NCI-H82 treated with DMSO at 0.1 percent for 48 hours (cell line): ENCODE results near the gene SLC6A17.

Source experiments
- DNase-seq: peaks from one replicate; lab custom pipeline; 2025; ENCODE audit not compliant: unreplicated experiment; lab: John Stamatoyannopoulos, UW

SLC6A17 gene

GRCh38 chr1:110218137-110218536, 67.8 kb downstream of the SLC6A17 start:
- no peak for DNase-seq

DNA sequence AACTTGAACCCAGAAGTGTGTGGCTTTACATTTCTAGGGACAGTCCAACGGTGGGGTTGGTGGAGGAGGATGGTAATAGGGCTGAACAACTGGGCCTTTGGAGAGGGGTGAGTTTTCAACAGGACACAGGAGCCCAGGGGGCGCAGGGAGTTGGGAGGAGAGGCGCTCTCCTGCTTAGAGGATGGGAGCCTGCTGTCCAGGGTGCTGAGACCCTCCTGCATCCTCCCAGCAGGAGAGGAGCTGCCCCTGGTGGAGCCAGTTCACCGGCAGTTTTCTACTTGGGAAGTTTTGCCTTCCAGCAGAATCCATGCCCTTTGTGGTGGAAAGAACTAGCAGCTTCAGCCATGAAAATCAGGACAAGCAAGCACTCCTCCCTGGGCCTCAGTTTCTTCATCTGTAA, 68.4 kb downstream of the SLC6A17 start:
- no peak for DNase-seq

DNA sequence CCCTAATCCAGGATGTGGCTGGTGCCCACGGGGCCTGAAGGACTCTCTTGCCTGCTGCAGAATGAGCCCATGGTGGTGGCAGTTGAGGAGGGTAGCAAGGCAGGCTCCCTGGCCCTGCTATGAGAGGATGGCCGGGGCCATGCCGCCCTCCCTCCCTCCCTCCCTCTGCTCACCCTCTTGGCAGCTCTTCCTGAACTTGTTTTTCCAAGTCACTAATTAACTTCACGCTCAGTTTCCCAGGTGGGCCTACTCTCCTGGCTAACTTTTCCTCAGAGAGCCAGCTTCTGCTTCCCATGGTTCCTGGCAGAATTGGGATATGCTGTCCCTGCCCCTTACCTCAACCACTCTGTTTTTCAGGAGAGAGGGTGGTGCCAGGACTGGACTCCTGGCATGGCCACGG, 70.0 kb downstream of the SLC6A17 start:
- DNase-seq: no peak

GRCh38 chr1:110221119-110221518, 70.8 kb downstream of the SLC6A17 start:
- no peak for DNase-seq

- no peak for DNase-seq
Measured at GRCh38 chr1:110223127-110223526, 72.8 kb downstream of the SLC6A17 start.

DNA sequence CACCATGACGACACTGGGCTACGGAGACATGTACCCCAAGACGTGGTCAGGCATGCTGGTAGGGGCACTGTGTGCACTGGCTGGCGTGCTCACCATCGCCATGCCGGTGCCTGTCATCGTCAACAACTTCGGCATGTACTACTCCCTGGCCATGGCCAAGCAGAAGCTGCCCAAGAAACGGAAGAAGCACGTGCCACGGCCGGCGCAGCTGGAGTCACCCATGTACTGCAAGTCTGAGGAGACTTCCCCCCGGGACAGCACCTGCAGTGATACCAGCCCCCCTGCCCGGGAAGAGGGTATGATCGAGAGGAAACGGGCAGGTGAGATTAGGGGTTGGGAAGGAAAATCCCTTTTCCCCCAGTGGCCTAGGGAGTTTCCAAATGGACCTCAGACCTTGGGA, 73.3 kb downstream of the SLC6A17 start:
- no peak for DNase-seq

DNA sequence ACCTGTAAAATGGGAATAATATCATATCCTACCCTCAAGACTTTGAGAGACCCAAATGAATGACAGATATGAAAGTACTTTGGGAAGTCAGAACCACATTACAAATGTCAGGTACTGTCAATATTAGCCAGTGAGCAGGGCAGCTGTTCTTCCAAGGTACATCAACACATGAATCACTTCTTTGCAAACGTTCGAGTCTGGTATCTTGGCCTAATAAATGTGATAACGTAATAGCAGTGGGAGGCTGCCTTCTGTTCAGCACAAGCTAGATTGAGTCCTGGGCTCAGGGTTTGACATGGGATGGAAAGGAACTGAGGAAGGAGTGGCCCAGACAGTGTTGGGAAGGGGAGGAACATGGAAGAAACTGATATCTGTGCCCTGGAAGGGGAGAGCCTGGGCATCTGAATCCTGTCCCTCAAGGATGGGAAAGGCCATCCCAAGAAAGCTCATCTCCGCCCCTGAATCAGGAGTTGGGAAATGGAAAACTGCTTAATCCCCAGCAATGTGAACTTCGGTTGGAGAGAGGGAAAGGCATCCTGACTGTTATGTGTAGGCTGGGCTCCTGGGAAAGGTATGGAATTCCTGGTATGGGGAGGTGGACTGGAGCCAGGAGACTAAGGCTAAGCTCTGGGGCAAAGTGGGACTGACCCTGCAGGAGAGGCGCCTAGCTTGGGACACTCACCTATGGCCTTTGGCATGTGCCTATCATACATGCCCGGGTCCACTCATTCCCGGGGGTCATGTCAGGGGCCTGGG, 74.1 kb downstream of the SLC6A17 start:
- DNase-seq: no peak

GRCh38 chr1:110225212-110225611, 74.9 kb downstream of the SLC6A17 start:
- no peak for DNase-seq

- DNase-seq: no peak
Measured at GRCh38 chr1:110225756-110226404, 75.6 kb downstream of the SLC6A17 start.

DNA sequence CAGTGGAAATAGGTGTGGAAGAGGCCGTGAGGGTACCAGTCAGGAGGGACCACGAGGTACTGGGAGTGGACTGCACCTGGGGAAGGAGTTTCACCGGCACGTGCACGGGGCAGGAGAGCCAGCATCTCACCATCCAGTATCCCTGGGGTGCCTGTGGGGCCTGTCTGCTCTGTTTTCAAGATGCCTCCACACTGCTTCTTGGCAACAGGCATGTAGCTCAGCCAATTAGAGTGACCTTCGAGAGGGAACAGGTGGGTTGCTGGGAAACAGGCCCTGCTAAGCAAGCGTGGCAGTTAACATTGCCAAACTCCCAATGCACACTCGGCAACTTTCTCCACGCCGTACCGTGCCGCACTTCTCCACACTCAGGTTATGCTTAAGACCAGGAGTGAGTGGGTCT, 77.5 kb downstream of the SLC6A17 start:
- no peak for DNase-seq

DNA sequence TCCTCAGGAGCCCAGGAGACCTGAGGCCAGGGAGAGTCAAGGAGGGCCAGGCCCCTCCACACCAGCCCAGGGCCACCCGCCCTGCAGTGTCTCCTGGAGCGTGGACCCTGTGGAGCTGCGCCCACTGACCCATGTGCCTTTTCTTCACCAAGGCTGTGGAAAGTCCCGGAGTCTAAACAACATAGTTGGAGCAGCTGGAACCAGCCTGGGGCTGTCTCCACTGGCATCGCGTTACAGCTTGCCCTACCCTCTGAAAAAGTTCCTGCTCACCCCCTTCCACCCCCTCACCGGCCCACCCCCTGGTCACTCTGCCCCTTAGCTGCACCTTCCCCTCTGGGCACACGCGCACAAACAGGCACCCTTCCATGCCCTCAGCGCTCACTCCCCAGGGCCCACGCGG, 78.1 kb downstream of the SLC6A17 start:
- no peak for DNase-seq

DNA sequence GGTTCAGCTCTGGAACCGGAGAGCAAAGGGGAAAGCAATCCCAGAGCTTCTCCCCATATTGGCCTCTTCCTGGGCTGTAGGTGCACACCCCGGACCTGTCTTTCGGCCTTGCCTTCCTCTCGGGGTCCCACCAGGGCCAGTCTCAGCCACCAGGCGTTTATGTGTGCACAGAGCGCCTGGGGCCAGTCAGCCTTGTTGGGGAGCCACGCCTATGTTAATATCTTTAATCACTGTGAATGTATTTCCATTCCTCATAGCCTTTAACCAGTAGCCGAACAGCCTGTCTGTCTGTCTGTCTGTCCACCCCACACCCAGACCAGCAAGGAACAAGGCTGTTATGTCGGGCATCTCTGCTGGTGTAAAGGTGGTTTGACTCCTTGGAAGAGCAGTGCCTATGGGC, 78.6 kb downstream of the SLC6A17 start:
- no peak for DNase-seq

DNA sequence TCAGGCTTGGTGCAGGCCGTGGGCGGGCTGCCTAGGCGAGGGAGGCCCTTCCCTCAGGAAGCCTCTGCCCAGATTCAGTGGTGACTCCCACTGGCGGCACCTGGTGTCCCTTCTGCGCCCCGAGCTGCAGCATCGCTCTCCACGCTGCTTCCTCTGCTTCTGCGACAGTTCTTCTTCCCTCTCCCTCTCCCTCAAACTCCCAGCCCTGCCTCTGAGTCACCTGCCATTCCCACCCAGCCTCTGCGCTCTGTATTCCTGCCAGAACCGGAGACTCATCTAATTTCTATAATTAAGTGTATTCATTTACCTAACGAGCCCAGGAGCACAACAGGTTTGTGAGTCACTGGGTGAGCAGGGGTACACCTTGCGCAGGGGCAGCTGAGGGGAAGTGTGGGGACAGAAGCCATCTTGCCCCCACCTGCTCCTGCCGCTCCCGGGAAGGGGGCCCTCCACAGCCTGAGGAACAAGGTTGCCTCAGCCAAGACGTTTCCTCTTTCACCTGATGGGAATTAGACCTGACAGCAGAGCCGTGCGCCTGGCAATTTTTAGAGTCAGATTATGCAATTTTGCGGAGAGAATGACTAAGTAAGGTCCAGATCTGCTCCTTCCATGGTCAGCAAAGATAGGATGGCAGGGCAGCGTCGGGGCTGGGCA, 79.2 kb downstream of the SLC6A17 start:
- no peak for DNase-seq

- DNase-seq: no peak
Measured at GRCh38 chr1:110230381-110231199, 80.3 kb downstream of the SLC6A17 start.

- DNase-seq: no peak
Measured at GRCh38 chr1:110233861-110234260, 83.6 kb downstream of the SLC6A17 start.

- no peak for DNase-seq
Measured at GRCh38 chr1:110234691-110235090, 84.4 kb downstream of the SLC6A17 start.

DNA sequence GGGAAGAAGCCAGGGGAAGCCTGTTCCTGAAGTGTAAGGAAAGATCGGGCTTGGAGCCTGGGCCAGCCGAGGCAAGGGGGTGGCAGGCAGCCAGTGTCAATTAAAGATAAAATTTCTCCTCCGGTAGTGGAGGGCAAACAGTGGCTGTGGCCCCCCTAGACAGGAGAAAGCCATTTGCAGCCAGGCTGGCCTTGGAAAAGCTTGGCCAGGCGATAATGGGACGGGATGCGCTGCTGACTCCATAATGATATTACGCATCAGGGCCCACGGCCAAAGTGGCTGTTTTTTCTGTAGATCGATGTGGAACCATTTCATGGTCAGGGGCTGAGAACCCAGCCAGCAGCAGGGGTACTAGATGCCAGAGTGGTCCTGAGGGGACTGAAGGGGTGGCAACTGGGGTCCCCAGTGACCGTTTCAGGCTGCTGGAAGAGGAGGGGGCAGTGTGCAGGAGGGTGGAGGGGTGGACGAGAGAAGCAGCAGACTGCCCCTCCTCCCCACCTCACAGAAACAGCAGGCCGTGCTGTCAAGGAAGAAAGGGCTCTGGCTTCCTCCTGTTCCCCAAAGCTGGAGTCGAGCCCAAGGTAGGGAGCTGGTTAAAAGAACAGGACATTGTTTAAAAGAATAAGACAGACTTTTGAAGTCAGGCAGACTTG, 85.0 kb downstream of the SLC6A17 start:
- DNase-seq: no peak

GRCh38 chr1:110235834-110236682, 85.8 kb downstream of the SLC6A17 start:
- no peak for DNase-seq

DNA sequence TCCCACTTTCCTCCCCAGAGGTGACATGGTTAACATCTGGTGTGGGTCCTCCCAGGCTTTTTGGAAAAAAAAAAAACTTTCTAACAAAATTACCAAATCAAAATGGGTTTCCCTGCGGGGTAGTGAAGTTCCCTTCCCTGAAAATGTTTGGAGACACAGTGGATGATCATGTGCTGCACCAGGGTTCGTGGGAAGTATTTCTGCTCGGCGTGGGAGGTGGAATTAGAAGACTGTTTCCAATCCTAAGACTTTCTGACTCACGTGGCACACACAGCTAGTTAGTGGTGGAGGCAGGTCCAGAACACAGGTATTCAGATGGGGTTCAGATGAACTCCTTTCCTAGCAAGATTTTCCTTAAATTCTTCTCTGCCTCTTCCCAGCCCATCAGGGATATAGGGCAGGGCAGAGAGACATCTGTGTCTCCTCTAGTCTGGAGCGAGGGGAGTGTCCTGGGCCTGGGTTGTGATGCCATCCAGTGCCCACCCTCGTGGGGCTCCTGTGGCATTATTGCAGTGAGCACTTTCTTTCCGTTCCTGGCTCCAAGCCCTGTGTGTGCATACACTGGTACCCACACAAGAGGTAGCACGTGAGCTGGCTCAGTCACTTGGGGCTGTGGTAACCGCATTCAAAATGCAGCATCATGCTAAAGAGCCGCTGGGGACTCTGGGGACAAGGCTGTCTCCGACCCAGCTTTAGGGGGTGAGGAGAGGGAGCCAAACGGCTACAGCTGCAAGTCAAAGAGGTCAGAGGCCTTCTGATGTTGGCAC, 87.3 kb downstream of the SLC6A17 start:
- DNase-seq: no peak
